ENCODE data around the gene HSPA2.

Gene HSPA2

DNA sequence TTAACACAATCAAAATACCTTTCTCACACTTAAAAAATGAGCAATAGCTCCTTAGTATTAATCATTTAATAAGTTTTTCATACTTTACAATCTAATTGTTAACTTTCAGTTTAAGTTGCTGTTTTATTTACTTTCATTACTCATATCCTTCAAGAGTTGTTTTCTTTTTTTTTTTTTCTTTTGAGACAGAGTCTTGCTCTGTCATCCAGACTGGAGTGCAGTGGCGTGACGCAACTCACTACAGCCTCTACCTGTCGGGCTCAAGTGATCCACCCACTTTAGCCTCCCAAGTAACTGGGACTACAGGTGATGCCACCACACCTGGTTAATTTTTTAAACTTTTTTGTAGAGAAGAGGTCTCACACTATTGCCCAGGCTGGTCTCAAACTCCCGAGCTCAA lies 19.8 kb upstream of the HSPA2 start:
- H3K9ac ChIP-seq (ENCODE audit: low read length), result no peak overlapping the region
- H3K4me3 ChIP-seq (ENCODE audit: low read depth, low read length, poor library complexity, severe bottlenecking), result no peak overlapping the region
- H3K79me2 ChIP-seq (ENCODE audit: insufficient read depth, low read length), result peaks cover 43% of the 10 kb centered on the region
- H3K27me3 ChIP-seq (ENCODE audit: insufficient read depth, low read length), result no peaks in the 10 kb centered on the region
- H3K9me3 ChIP-seq (ENCODE audit: low read length), result no peaks in the 10 kb centered on the region
- H3K9me2 ChIP-seq (ENCODE audit: low read depth, low read length), result no peaks in the 10 kb centered on the region
- no peak overlapping the region for H2AFZ ChIP-seq (ENCODE audit: low read length)
- peaks cover 36% of the 10 kb centered on the region for H3K36me3 ChIP-seq (ENCODE audit: insufficient read depth, low read length)
- no peaks in the 10 kb centered on the region for H3F3A ChIP-seq (ENCODE audit: insufficient read depth, low read length)
- H3K27ac ChIP-seq (ENCODE audit: low read depth, low read length, poor library complexity, severe bottlenecking), result no peak overlapping the region
- H3K4me1 ChIP-seq (ENCODE audit: insufficient read depth, low read length, severe bottlenecking), result no peaks in the 10 kb centered on the region
- H3K4me2 ChIP-seq (ENCODE audit: low read length), result no peak overlapping the region
- no peak for TF ChIP-seq EZH2 (IDR thresholded peaks at IDR 0.05; ENCODE audit: borderline replicate concordance, low read length)
- TF ChIP-seq, protein P1, sequence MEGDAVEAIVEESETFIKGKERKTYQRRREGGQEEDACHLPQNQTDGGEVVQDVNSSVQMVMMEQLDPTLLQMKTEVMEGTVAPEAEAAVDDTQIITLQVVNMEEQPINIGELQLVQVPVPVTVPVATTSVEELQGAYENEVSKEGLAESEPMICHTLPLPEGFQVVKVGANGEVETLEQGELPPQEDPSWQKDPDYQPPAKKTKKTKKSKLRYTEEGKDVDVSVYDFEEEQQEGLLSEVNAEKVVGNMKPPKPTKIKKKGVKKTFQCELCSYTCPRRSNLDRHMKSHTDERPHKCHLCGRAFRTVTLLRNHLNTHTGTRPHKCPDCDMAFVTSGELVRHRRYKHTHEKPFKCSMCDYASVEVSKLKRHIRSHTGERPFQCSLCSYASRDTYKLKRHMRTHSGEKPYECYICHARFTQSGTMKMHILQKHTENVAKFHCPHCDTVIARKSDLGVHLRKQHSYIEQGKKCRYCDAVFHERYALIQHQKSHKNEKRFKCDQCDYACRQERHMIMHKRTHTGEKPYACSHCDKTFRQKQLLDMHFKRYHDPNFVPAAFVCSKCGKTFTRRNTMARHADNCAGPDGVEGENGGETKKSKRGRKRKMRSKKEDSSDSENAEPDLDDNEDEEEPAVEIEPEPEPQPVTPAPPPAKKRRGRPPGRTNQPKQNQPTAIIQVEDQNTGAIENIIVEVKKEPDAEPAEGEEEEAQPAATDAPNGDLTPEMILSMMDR (IDR thresholded peaks at IDR 0.05; ENCODE audit: low read length), result no peak
- no peaks in the 10 kb centered on the region for H4K20me1 ChIP-seq (ENCODE audit: insufficient read depth, low read length)

DNA sequence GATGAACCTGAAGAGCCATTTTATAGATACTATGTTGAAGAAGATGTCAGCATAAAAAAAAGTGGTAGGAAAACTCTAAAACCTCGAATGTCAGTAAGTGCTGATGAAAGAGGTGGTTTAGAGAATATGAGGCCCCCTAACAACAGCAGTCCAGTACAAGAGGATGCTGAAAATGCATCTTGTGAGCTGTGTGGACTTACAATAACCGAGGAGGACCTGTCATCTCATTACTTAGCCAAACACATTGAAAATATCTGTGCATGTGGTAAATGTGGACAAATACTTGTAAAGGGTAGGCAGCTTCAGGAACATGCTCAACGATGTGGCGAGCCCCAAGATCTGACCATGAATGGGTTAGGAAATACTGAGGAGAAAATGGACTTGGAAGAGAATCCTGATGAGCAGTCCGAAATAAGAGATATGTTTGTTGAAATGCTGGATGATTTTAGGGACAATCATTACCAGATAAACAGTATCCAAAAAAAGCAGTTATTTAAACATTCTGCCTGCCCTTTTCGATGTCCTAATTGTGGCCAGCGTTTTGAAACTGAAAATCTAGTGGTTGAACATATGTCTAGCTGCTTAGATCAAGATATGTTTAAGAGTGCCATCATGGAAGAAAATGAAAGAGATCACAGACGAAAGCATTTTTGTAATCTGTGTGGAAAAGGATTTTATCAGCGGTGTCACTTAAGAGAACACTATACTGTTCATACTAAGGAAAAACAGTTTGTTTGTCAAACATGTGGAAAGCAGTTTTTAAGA lies 17.8 kb upstream of the HSPA2 start:
- Histone ChIP-seq H3K27me3 (ENCODE audit: insufficient read depth, low read length) (no peaks in the 10 kb centered on the region), H3K4me2 (ENCODE audit: low read length) (no peak overlapping the region), H3K4me3 (ENCODE audit: low read depth, low read length, poor library complexity, severe bottlenecking) (no peak overlapping the region), H2AFZ (ENCODE audit: low read length) (no peak overlapping the region), H3K9me3 (ENCODE audit: low read length) (no peaks in the 10 kb centered on the region), H3K4me1 (ENCODE audit: insufficient read depth, low read length, severe bottlenecking) (no peaks in the 10 kb centered on the region), H3K9me2 (ENCODE audit: low read depth, low read length) (no peaks in the 10 kb centered on the region), H3F3A (ENCODE audit: insufficient read depth, low read length) (no peaks in the 10 kb centered on the region), H3K79me2 (ENCODE audit: insufficient read depth, low read length) (peaks cover 24% of the 10 kb centered on the region), H4K20me1 (ENCODE audit: insufficient read depth, low read length) (no peaks in the 10 kb centered on the region), H3K36me3 (ENCODE audit: insufficient read depth, low read length) (peaks cover 41% of the 10 kb centered on the region), H3K27ac (ENCODE audit: low read depth, low read length, poor library complexity, severe bottlenecking) (no peak overlapping the region), H3K9ac (ENCODE audit: low read length) (no peak overlapping the region)
- TF ChIP-seq EZH2 (IDR thresholded peaks at IDR 0.05; ENCODE audit: borderline replicate concordance, low read length), result no peak
- TF ChIP-seq, protein P1 (IDR thresholded peaks at IDR 0.05; ENCODE audit: low read length), result no peak

DNA sequence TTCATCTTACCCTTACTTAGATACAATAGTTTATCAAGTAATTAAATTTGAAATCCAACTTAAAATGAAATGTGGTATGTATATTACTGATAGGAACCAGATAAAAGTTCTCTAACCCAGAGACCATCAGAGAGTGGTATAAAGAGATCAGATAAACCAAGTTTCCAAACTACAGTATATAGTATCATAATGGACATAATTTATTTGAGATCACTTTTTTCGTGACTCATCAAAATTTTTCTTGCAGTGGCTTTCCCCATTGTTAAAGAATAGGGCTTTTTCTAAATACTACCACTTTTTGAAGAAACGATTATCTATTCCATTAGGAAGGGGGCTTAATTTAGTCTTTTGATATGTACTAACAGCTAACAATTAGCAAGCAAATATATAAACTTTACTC lies 15.2 kb upstream of the HSPA2 start:
- Histone ChIP-seq H3K9me2 (ENCODE audit: low read depth, low read length) (no peaks in the 10 kb centered on the region), H3K27me3 (ENCODE audit: insufficient read depth, low read length) (no peaks in the 10 kb centered on the region), H2AFZ (ENCODE audit: low read length) (no peak overlapping the region), H3K4me3 (ENCODE audit: low read depth, low read length, poor library complexity, severe bottlenecking) (no peak overlapping the region), H3K9me3 (ENCODE audit: low read length) (no peaks in the 10 kb centered on the region), H4K20me1 (ENCODE audit: insufficient read depth, low read length) (no peaks in the 10 kb centered on the region), H3K36me3 (ENCODE audit: insufficient read depth, low read length) (peaks cover 41% of the 10 kb centered on the region), H3K27ac (ENCODE audit: low read depth, low read length, poor library complexity, severe bottlenecking) (no peak overlapping the region), H3K4me2 (ENCODE audit: low read length) (no peak overlapping the region), H3K9ac (ENCODE audit: low read length) (no peak overlapping the region), H3K79me2 (ENCODE audit: insufficient read depth, low read length) (0 out of 2 replicates have a peak, but pooled peaks cover 3% of the 10 kb centered on the region), H3K4me1 (ENCODE audit: insufficient read depth, low read length, severe bottlenecking) (no peaks in the 10 kb centered on the region), H3F3A (ENCODE audit: insufficient read depth, low read length) (no peaks in the 10 kb centered on the region)
- TF ChIP-seq EZH2 (IDR thresholded peaks at IDR 0.05; ENCODE audit: borderline replicate concordance, low read length), result no peak
- TF ChIP-seq, protein P1 (IDR thresholded peaks at IDR 0.05; ENCODE audit: low read length), result no peak
